ENCODE data around the gene DYNC1I1.

Gene DYNC1I1

DNA sequence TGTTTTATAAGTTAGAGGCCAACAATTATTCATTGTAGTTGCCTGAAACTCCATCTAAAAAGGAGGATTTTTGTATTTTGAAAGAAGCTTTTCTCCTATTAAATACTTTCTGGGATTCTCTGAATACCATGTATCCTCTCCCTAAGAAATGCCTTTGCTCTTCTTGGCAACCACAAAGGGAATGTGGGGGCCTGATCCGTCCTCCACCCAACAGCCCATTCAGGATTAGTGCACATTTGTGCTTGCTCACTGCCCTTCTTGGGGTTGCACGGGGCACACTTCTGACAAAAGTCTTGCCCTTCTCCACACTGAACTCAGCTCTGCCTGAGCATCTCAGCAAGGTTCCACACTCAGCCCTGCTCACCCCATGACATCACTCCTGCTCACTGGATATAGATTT is 355.4 kb downstream of the DYNC1I1 start:
- Mint-ChIP-seq H3K27me3 (ENCODE audit: low read depth) (no peaks in the 10 kb centered on the region), H3K4me3 (no peak overlapping the region), H3K4me1 (peaks cover 5% of the 10 kb centered on the region), H3K27ac (no peak overlapping the region), H3K9me3 (no peaks in the 10 kb centered on the region), H3K36me3 (ENCODE audit: low read depth) (peaks cover 12% of the 10 kb centered on the region)
- TF ChIP-seq CTCF (IDR thresholded peaks at IDR 0.05; ENCODE audit: unreplicated experiment in 3 of 3) = no peak

GRCh38 chr7:96131525-96131924 is 359.2 kb downstream of the DYNC1I1 start:
- no peaks in the 10 kb centered on the region for H3K4me1 Mint-ChIP-seq
- no peak overlapping the region for H3K4me3 Mint-ChIP-seq
- no peak for TF ChIP-seq CTCF (IDR thresholded peaks at IDR 0.05; ENCODE audit: unreplicated experiment in 3 of 3)
- no peaks in the 10 kb centered on the region for H3K27me3 Mint-ChIP-seq (ENCODE audit: low read depth)
- peaks cover 32% of the 10 kb centered on the region for H3K36me3 Mint-ChIP-seq (ENCODE audit: low read depth)
- H3K27ac Mint-ChIP-seq = no peak overlapping the region
- H3K9me3 Mint-ChIP-seq = no peaks in the 10 kb centered on the region

DNA sequence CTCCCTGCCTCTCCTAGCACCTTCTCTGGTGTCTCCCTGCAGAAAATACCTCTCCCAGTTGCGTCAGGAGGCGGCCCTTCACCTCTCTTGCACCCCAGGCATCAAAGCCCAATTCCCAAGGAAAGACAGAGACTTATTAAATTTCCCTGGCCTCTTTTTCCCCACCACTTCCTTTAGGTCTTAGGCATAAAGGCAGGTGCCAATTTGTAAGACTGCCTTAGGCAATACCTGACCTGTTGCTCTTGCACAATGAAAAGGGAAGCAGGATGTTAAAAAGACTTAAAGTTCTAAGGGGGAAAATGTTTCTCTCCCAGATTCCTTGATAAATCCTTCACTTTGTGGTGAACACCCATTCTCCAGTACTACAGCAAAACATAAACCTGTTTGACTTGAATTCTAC is 362.9 kb downstream of the DYNC1I1 start:
- no peaks in the 10 kb centered on the region for H3K27me3 Mint-ChIP-seq (ENCODE audit: low read depth)
- no peak overlapping the region for H3K4me3 Mint-ChIP-seq
- H3K36me3 Mint-ChIP-seq (ENCODE audit: low read depth) = peaks cover 37% of the 10 kb centered on the region
- no peaks in the 10 kb centered on the region for H3K4me1 Mint-ChIP-seq
- TF ChIP-seq CTCF (IDR thresholded peaks at IDR 0.05; ENCODE audit: unreplicated experiment in 3 of 3) = no peak
- peak overlapping the region in 1 of 3 experiments; percentile 43 for H3K27ac Mint-ChIP-seq
- H3K9me3 Mint-ChIP-seq = no peaks in the 10 kb centered on the region

GRCh38 chr7:96136600-96137239 is 364.4 kb downstream of the DYNC1I1 start:
- no peak overlapping the region for H3K4me3 Mint-ChIP-seq
- H3K9me3 Mint-ChIP-seq = no peaks in the 10 kb centered on the region
- peak overlapping the region in 1 of 3 experiments; percentile 43 for H3K27ac Mint-ChIP-seq
- no peaks in the 10 kb centered on the region for H3K4me1 Mint-ChIP-seq
- TF ChIP-seq CTCF (IDR thresholded peaks at IDR 0.05; ENCODE audit: unreplicated experiment in 3 of 3) = no peak
- no peaks in the 10 kb centered on the region for H3K27me3 Mint-ChIP-seq (ENCODE audit: low read depth)
- H3K36me3 Mint-ChIP-seq (ENCODE audit: low read depth) = peaks cover 47% of the 10 kb centered on the region

- Mint-ChIP-seq H3K36me3 (ENCODE audit: low read depth) (peaks cover 40% of the 10 kb centered on the region), H3K27me3 (ENCODE audit: low read depth) (no peaks in the 10 kb centered on the region), H3K27ac (peak overlapping the region in 1 of 3 experiments; percentile 14), H3K4me1 (no peaks in the 10 kb centered on the region), H3K9me3 (no peaks in the 10 kb centered on the region), H3K4me3 (no peak overlapping the region)
- no peak for TF ChIP-seq CTCF (IDR thresholded peaks at IDR 0.05; ENCODE audit: unreplicated experiment in 3 of 3)
These were observed 371.3 kb downstream of the DYNC1I1 start for GRCh38 chr7:96143495-96144259.

- TF ChIP-seq CTCF (IDR thresholded peaks at IDR 0.05; ENCODE audit: unreplicated experiment in 3 of 3) = no peak
- Mint-ChIP-seq H3K27ac (no peak overlapping the region), H3K36me3 (ENCODE audit: low read depth) (peaks cover 35% of the 10 kb centered on the region), H3K4me3 (no peak overlapping the region), H3K27me3 (ENCODE audit: low read depth) (no peaks in the 10 kb centered on the region), H3K9me3 (no peaks in the 10 kb centered on the region), H3K4me1 (no peaks in the 10 kb centered on the region)
These were observed 371.8 kb downstream of the DYNC1I1 start for GRCh38 chr7:96144260-96144526.
